GM19240 (cell line): ENCODE results near the gene GAB2.

Experiments
- DNase-seq: peaks from one replicate; pipeline ENCODE4 v3.0.0; 2011; ENCODE audit warnings: low spot score; ENCODE audit not compliant: insufficient read length

Gene GAB2

DNA sequence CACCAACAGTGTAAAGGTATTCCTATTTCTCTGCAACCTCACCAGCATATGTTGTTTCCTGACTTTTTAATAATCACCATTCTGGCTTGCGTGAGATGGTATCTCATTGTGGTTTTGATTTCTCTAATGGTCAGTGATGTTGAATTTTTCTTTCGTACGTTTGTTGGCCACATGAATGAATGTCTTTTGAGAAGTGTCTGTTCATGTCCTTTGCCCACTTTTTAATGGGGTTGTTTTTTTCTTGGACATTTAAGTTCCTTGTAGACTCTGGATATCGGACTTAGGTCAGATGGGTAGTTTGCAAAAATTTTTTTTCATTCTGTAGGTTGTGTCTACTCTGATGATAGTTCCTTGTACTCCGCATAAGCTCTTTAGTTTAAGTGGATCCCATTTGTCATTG lies 206.1 kb downstream of the GAB2 start:
- DNase-seq: no peak

GRCh38 chr11:78210000-78210608 lies 207.5 kb downstream of the GAB2 start:
- no peak for DNase-seq

- DNase-seq: no peak
Measured at GRCh38 chr11:78209478-78209877, 208.1 kb downstream of the GAB2 start.

GRCh38 chr11:78208257-78209165 lies 209.1 kb downstream of the GAB2 start:
- no peak for DNase-seq

DNA sequence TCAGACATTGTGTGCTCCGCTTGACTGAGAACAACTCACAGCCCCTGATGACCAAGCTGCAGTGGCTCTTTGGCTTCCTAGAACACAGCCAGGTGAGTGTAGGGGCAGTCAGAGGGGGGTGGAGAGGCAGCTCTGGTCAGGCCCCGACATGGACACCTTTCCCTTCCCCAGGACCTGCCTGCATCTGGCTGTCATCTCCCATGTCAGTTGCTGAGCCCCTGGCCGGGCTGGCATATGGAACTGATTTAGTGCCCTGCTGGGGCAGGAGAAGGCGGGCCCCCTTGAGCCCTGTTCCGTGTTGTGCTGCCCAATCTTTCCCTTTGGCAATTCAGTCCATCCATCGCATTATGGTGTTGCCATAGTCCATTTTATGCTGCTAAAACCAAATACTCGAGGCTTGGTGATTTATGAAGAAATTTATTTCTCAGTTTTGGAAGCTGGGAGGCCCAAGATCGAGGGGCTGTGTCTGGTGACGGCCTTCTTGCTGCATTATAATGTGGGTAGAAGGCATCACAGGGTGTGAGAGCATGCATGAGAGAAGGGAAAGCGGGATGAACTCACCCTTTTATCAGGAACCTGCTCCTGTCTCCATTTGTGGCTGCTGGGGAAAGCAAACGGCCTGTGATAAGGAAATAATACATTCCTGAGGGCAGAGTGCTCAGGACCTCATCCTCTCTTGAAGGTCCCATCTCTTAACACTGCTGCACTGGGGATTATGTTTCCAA lies 209.9 kb downstream of the GAB2 start:
- DNase-seq: no peak

DNA sequence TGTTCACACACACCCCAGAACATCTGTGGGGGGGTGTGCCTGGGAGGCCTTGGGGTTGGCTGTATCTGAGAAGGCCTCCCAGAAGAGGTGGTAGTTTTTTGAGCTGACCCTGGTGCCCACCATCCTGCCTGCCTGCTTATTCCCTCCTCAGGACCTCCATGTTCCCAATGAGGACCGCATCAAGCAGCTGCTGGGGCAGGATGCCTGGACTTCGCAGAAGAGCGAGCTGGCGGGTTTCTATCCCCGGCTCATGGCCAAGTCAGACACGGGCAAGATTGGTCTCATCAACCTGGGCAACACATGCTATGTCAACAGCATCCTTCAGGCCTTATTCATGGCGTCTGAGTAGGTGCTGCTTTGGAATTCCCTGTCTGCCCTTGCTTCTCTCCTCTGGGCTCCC lies 211.9 kb downstream of the GAB2 start:
- DNase-seq: no peak

GRCh38 chr11:78205256-78205655 lies 212.4 kb downstream of the GAB2 start:
- DNase-seq: no peak

- DNase-seq: no peak
Measured at GRCh38 chr11:78203184-78203583, 214.4 kb downstream of the GAB2 start.

- no peak for DNase-seq
Measured at GRCh38 chr11:78202733-78203167, 214.9 kb downstream of the GAB2 start.

DNA sequence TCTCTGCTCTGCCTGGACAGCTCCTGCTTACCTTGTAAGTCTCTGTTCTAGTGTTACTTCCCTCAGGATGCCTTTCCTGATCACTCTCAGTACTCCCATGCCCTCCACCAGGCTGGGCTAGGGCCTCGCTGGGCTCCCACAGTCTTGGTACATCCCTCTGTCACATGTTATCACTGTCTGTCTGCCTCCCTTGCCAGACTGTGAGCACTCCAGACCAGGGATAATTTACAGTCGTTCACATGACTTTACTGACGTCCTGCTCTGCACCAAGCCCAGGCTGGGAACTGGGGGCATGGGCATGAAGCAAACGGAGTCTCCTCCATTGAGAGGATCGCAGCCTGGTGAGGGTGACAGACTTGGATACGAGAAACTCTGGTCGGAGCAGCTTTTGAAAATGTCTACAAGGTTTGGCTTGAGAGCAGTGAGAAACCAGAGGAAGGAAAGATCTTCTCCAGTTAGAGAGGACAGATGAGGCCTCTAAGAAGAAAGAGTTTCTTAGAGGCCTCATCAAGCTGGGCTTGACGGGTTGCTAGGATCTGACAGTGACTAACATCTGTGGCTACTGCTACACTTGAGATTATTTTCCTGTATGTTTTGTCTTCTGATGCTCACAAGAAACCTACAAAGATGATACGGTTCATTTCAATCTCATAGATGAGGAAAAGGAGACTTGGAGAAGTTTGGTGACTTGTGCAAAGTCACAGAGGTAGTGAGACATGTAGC lies 216.4 kb downstream of the GAB2 start:
- DNase-seq: no peak

DNA sequence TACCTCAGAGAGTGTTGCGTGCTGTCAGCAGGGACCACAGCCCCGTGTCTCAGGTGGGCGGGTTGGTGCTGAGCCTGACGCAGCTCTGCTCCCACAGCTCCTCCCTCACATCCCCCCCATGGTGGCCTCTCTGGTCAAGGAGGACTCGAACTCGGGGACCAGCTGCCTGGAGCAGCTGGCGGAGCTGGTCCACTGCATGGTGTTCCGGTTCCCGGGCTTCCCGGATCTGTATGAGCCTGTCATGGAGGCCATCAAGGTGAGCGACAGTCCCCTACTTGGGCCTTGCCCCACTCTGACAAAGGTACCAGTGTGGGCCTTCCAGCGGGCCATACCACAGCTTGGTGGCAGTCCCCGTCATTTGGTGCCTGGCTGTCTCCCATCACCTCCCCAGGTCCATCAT lies 217.1 kb downstream of the GAB2 start:
- no peak for DNase-seq

DNA sequence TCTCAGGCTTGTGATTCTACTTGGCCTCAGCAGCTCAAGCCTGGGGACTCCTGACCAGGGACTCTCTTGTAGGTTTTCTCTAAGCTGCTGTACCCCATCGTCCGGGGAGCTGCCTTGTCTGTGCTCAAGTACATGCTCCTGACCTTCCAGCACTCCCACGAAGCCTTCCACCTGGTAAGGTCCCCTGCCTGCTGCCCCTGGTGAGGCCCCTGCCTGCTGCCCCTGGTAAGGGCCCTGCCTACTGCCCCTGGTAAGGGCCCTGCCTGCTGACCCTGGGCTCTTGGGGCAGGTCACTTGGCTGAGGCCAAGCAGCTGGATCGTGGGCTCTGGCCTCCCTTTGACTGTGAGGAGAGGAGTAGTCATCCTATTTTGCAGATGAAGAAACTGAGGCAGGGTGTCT lies 217.6 kb downstream of the GAB2 start:
- DNase-seq: no peak

- DNase-seq: no peak
Measured at GRCh38 chr11:78199653-78200015, 218.0 kb downstream of the GAB2 start.

- no peak for DNase-seq
Measured at GRCh38 chr11:78199015-78199652, 218.5 kb downstream of the GAB2 start.

- no peak for DNase-seq
Measured at GRCh38 chr11:78197816-78198215, 219.8 kb downstream of the GAB2 start.

DNA sequence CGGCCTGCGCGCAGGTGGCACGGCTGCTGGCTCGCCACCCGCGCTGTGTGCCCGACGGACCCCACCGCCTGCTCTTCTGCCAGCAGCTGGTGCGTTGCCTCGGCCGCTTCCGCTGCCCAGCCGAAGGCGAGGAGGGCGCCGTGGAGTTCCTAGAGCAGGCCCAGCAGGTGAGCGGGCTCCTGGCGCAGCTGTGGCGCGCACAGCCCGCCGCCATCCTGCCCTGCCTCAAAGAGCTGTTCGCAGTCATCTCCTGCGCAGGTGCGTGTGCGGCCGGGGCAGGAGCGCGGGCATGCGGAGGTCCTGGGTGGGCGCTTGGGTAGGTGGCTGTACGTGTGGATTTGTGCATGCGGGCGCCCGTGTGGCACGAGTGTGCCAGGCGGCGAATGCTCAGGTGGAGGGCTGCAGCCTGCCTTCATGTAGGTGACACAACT lies 220.9 kb downstream of the GAB2 start:
- no peak for DNase-seq

DNA sequence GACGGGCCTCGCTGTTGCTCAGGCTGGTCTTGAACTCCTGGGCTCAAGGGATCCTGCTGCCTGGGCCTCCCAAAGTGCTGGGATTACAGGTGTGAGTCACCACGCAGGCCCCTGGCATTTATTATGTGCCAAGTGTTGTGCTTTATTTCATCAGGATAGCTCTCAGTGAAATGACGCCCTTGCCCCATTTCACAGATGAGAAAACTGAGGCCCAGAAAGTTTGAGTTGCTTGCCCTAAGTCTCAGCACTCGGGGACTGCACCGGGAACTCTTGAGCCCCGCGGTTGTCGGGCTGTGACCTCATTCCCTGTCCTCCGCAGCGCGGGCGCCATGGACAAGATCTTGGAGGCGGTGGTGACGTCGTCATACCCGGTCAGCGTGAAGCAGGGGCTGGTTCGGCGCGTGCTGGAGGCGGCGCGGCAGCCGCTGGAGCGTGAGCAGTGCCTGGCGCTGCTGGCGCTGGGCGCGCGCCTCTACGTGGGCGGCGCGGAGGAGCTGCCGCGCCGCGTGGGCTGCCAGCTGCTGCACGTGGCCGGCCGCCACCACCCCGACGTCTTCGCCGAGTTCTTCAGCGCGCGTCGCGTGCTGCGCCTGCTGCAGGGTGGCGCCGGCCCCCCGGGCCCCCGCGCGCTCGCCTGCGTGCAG lies 221.6 kb downstream of the GAB2 start:
- no peak for DNase-seq

GRCh38 chr11:78194490-78194889 lies 223.1 kb downstream of the GAB2 start:
- DNase-seq: no peak

- no peak for DNase-seq
Measured at GRCh38 chr11:78193806-78194205, 223.8 kb downstream of the GAB2 start.

- no peak for DNase-seq
Measured at GRCh38 chr11:78192911-78193351, 224.7 kb downstream of the GAB2 start.
